ENCODE measurements around the gene GCSH.

Gene GCSH

DNA sequence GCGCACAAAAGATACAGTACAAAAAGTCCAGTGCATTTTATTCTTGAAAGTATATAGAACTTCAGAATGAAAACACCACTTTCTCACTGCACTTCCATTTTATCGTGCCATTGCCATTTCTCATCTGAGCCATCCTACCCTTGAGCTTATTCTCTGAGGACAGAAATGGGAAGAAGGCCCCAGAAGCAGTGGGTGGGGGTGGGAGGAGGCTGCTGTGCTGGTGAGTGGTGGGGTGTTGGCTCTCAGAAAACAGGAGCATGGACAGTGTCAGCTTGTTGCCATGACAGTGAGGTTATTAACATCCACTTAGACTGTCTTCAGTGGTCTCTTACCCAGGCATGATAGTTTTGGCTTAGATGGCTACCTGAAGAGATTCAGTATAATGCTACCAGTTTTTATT is 56.1 kb downstream of the GCSH start:
- no peak for DNase-seq

DNA sequence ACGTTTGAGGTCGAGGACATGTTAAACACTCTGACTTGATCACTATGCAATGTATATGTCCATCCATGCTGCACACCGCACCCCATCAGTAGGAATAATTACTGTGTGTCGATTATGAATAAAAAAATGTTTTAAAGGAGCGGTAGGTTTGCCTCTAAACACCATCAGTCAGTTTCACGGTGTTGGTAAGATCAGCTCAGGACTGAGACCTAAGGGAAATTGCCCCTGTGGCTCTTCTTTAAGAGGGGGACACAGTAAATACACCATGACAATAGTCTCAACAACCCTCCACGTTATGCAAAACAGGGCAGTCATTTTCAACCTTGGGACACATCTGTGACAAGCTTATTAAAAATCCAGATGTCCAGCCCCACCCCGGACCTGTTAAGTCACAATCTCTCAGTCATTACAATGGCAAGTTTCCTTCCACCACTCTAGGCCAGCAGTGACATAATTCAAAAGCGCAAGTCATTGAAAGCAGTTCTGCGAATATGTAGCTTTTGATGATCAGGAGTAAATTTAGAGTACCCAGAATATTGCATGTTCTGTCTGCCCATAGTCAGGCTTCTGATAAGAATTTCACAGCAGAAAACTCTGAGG is 59.3 kb downstream of the GCSH start:
- no peak for DNase-seq

- DNase-seq, result peak; percentile 13
These were observed 60.0 kb downstream of the GCSH start for GRCh38 chr16:81035975-81036750.

DNA sequence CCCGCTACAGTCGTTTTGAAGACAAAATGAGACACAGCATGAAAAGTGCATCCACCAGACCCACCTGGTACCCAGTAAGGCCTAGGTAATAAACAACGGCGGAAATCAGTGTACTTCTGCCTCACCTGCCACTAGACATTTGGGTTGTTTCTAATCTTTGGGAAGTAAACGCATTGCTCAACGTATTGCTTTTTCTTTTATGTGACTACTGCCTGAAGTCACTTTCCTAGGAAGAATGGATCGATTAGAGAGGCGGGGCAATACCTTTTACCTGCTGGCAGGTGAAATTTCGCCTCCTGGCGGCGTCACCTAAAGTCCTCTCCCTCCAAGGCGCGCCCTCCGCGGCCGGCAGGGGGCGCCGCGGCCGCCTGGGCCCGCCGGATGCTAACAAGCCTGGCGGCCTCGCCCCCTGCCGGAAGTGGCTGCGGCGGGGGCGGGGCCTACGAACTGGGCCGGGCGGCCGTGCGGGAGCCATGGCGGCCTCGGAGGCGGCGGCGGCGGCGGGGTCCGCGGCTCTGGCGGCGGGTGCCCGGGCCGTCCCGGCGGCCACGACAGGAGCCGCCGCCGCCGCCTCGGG is 60.7 kb downstream of the GCSH start, which contains the start of gene ATMIN:
ATMIN (plus strand) TSS at position 445 of the 577 bp plus-strand sequence; CDS start at position 474, 29 bp downstream.
- DNase-seq, result peak; percentile 79

Data from NCI-H226 (cell line).